Stimulated activated CD4-positive, alpha-beta T cell treated with anti-CD3 and anti-CD28 coated beads, Interleukin-12 subunit alpha, Interleukin-12 subunit beta, amount 100 ng/mL, for 48 hours (primary cell): ENCODE results near the gene PEX5L.
"Not testable (repeated sequence)": the region's sequence is repeated elsewhere in the genome, so short reads cannot be mapped to it uniquely, and the experiment has no call there.

Experiments
- DNase-seq, 3 donors: peaks; one replicate each; pipeline ENCODE4 v3.0.0-alpha.2; 2020; ENCODE audit warnings: low read depth in 2 of 3, low spot score in 1 of 3

The PEX5L gene

GRCh38 chr3:180036671-180037455, at the start of gene PEX5L:
Gene PEX5L, minus strand, starts transcription at chr3:180036937. Its CDS starts 338 bp downstream, at chr3:180036599.
- DNase-seq, result peak in 2 of 3 donors; percentile 6 to 28

GRCh38 chr3:180085122-180085710, 48.5 kb upstream of the PEX5L start:
- no peak for DNase-seq

DNA sequence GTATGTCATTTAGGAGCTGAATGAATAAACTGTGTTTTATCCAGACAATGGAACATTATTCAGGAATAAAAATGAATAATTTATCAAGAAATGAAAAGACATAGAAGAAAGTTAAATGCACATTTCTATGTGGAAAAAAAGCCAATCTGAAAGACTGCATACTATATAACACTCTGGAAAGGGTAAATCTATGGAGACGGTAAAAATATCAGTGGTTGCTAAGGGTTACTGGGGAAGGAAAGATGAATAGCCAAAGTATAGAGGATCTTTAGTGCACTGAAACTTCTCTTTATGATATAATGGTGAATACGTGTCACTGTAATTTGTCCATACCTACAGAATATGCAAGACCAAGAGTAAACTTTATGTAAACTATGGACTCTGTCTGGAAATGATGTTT, 46.0 kb upstream of the PEX5L start:
- DNase-seq, result no peak

DNA sequence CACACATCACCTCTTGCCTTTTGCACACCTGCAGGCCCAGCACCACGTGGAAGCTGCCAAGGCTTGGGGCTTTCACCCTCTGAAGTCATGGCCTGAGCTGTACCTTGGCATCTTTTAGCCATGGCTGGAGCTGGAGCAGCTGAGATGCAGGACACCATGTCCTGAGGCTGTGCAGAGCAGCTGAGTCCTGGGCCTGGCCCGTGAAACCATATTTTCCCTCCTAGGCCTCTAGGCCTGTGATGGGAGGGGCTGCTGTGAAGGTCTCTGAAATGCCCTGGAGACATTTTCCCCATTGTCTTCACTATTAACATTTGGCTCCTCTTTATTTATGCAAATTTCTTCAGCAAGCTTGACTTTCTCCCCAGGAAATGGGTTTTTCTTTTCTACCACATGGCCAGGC, 41.9 kb upstream of the PEX5L start:
- DNase-seq, result no peak

DNA sequence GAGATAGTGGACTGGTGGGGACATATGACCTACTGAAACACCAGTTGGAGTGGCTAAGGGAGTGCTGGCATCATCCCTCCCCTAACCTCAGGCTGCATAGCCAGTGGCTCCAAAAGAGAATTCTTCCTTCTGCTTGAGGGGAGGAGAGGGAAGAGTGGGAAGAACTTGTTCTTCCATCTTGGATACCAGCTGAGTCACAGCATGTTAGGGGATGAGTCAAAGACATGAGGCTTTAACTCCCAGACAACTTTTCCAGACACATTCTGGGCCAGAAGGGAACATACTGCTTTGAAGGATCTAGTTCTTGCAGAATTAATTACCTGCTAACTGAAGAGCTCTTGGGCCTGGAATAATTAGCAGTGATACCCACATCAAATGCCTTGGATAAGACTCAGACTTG, 36.8 kb upstream of the PEX5L start:
- no peak for DNase-seq

GRCh38 chr3:180072786-180073185, 36.0 kb upstream of the PEX5L start:
- no peak for DNase-seq

DNA sequence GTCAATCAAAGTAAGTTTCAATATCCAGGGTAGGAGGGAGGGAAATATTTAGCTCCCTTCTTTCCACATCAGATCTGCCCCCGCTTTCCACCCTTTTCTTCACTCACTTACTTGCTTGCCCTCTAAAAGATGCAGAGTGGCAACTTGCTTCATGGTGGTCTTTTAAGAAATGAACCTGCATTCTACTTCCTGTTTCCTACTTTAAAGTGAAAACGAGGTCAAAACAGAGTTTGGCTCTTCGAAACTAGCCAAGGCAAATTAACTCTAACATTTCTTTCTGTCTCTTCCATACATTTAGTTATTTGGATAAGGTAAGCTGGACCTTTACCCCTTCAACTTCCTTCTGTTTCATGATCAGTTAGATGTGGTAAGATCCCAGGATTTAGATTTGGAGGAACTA, 34.2 kb upstream of the PEX5L start:
- DNase-seq, result no peak

DNA sequence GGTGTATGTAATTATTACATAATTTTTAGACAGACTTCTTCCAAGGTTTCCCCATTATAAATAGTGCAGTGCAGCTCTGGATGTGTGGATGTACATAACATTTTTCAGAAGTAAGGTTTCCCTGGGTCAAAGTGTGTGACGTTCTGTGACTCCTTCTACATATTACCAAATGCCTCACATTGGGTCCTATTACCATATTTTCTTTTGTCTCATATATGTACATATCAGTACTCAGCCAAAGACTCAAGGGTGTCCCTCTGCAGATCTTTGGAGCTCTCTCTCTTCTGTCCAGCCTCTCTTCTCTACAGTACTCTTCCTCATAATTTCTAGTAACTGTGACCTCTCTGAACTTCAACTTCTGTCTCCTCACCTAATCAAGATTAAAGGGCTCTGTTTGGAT, 31.3 kb upstream of the PEX5L start:
- DNase-seq, result no peak

DNA sequence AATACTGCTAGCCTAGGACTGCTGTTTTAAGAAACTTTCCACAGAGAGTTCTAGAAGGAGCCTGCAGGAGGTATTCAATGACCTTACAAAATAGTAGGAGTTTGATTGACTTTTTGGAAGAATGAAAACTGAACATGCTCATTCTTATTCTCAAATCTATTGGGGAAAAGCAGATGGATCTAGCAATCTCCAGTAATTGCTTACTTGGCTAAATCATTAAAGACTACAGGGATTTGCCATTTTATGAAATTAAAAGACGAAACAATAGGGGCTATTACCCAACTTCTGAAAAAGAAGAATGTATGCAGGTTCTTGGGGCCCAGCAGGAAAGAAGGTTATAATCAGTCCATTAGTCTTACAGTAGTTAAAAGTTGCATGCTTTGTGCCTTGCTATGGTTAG, 29.9 kb upstream of the PEX5L start:
- DNase-seq, result no peak

GRCh38 chr3:180063783-180064182, 27.0 kb upstream of the PEX5L start:
- no peak for DNase-seq

DNA sequence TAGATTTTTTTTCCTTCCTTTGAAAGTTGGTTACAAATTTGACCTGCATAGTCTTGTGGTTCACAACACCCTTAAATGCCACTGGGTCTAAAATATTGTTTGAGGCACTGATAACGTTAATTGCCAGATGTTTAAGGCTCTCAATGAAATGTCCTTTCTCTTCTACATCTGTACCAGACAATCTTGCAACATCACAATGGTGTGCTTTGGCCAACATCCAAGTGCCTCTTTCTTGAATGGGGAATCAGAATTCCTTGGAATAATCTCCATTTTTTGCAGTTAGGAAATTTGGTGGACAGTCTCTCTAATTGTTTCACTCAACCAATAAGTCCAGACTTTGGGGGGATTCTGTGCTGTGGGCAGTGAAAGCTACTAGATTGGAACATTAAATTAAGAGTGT, 26.0 kb upstream of the PEX5L start:
- no peak for DNase-seq

DNA sequence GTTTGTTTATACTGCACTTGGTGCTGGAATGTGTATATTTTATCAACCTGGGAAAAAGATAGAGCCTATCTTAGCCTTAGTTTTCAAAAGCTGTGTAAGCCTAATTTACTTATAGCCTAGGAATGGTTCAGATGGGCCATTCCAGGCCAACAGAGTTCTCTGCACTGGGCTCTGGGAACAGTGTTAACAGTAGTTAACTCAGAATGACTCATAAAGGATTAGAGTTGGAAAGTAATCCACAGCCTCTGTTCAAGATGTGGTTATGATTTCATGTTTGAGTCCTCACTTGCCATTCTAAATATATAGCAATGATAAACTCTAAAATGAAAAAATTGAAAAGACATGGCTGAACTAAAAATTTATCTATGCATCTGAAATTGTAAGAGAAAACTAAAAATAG, 22.6 kb upstream of the PEX5L start:
- no peak for DNase-seq

GRCh38 chr3:180058238-180058637, 21.5 kb upstream of the PEX5L start:
- no peak for DNase-seq

GRCh38 chr3:180055656-180056055, 18.9 kb upstream of the PEX5L start:
- DNase-seq, result not testable (repeated sequence)

DNA sequence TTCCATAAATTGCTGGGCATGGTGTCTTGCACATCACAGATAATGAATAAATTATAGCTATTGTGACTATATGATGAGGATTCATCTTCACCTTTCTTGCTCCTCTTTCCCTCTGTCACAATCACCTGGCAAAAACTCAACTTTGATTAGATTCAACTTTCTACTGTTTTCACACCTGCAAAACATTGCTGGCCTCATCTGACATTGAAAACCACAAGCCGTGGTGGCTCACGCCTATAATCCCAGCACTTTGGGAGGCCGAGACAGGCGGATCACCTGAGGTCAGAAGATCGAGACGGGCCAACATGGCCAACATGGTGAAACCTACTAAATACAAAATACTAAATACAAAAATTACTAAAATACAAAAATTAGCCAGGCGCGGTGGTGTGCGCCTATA, 12.7 kb upstream of the PEX5L start:
- DNase-seq, result no peak

GRCh38 chr3:180048840-180049239, 12.1 kb upstream of the PEX5L start:
- no peak for DNase-seq

- DNase-seq, result no peak
These were observed 11.4 kb upstream of the PEX5L start for GRCh38 chr3:180048103-180048502.

DNA sequence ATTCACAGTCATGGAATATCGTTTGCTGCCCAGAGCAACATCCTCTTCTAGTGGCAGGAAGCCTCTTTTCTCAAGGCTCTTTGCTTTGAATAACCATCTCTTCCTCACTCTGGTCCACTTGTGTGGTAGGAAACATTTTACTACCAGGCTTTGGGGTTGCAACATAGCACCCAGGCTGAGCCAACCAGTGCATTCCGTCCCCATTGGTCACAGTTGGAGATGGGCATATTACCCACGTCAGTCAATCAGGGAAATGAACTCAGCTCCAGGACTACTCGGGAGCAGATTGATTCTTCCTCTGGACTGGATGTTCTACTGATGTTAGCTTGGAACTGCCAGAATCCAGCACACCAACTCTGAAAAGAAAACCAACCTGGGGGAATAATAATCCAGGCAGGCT, 4.2 kb upstream of the PEX5L start:
- no peak for DNase-seq

- DNase-seq, result no peak
These were observed 556 bp downstream of the PEX5L start for GRCh38 chr3:180036092-180036670.

GRCh38 chr3:180026997-180027396, 9.7 kb downstream of the PEX5L start:
- no peak for DNase-seq

DNA sequence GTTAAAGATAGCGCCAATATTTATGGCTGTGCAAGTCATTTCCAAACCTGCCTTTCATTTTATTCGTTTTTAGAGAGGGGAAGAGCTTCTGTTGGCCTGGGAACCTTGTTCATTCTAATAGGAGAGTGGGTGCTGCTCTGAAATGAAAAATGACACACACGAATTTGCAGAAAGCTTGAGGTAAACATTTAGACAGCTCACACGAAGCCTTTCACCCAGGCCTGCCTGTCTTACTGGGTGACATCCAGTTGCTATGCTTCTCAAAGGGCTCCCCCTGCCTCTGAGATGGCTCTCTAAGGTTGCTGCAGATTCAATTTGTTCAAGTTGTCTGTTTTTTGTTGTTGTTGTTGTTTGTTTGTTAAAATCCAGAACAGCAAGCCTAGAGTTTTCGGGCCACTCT, 18.2 kb downstream of the PEX5L start:
- no peak for DNase-seq

DNA sequence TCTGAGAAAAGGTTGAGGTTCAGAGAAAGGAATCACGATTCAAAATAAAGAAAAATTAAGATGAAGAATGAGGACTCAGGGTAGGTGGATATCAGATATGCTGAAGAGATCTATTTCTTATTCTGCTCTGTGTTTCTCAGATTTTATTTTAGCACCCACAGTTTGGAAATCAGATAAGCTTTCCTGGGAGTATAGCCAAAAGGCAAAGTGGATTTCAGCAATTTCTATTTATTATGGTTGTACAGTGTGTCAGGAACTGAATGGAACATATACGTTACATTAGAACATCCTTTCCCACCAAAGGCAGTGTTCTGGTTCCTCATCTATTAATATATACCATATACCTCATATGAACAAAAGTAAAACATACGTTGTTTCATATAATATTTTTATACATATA, 18.9 kb downstream of the PEX5L start:
- no peak for DNase-seq

GRCh38 chr3:180011927-180012326, 24.8 kb downstream of the PEX5L start:
- no peak for DNase-seq
